HG02623 (cell line): ENCODE data around the gene ERGIC1.

ENCODE experiments used
- ATAC-seq: cut with Tn5 transposase; IDR thresholded peaks from one replicate; pipeline ENCODE4 v1.9.1; 2021; ENCODE audit warnings: moderate library complexity; ENCODE audit not compliant: unreplicated experiment

The ERGIC1 gene

GRCh38 chr5:172972552-172972951 lies 138.5 kb downstream of the ERGIC1 start:
- ATAC-seq = no peak

- no peak for ATAC-seq
Measured at GRCh38 chr5:172973127-172973916, 139.3 kb downstream of the ERGIC1 start.

GRCh38 chr5:172973931-172974330 lies 139.9 kb downstream of the ERGIC1 start:
- ATAC-seq = no peak

GRCh38 chr5:172975289-172975688 lies 141.2 kb downstream of the ERGIC1 start:
- no peak for ATAC-seq

GRCh38 chr5:172979778-172980177 lies 145.7 kb downstream of the ERGIC1 start:
- ATAC-seq = no peak

GRCh38 chr5:172981931-172982330 lies 147.9 kb downstream of the ERGIC1 start:
- ATAC-seq = no peak

GRCh38 chr5:172983542-172984243 lies 149.6 kb downstream of the ERGIC1 start, which contains the start of gene ATP6V0E1:
Gene ATP6V0E1 (plus strand): TSS chr5:172983771. CDS start chr5:172983861, 90 bp downstream.
- peak; percentile 87 for ATAC-seq

GRCh38 chr5:172984244-172984953 lies 150.3 kb downstream of the ERGIC1 start:
- ATAC-seq = peak; percentile 47

- no peak for ATAC-seq
Measured at GRCh38 chr5:172985596-172985995, 151.5 kb downstream of the ERGIC1 start.

GRCh38 chr5:172988276-172988675 lies 154.2 kb downstream of the ERGIC1 start:
- no peak for ATAC-seq

- ATAC-seq = no peak
Measured at GRCh38 chr5:172990776-172991175, 156.7 kb downstream of the ERGIC1 start.

- no peak for ATAC-seq
Measured at GRCh38 chr5:172994405-172994804, 160.4 kb downstream of the ERGIC1 start.

GRCh38 chr5:172999372-172999973 lies 165.4 kb downstream of the ERGIC1 start:
- no peak for ATAC-seq

GRCh38 chr5:172999974-173000373 lies 165.9 kb downstream of the ERGIC1 start:
- ATAC-seq = no peak

- ATAC-seq = peak; percentile 68
Measured at GRCh38 chr5:173001229-173001841, 167.3 kb downstream of the ERGIC1 start.
